DMS79 treated with DMSO at 0.1 percent for 48 hours (cell line): ENCODE results near the gene FAM174C.

Experiments used
- DNase-seq: peaks from one replicate; lab custom pipeline; 2025; lab: John Stamatoyannopoulos, UW

Gene FAM174C

GRCh38 chr19:1321539-1321938, 46.2 kb downstream of the FAM174C start:
- DNase-seq: no peak

DNA sequence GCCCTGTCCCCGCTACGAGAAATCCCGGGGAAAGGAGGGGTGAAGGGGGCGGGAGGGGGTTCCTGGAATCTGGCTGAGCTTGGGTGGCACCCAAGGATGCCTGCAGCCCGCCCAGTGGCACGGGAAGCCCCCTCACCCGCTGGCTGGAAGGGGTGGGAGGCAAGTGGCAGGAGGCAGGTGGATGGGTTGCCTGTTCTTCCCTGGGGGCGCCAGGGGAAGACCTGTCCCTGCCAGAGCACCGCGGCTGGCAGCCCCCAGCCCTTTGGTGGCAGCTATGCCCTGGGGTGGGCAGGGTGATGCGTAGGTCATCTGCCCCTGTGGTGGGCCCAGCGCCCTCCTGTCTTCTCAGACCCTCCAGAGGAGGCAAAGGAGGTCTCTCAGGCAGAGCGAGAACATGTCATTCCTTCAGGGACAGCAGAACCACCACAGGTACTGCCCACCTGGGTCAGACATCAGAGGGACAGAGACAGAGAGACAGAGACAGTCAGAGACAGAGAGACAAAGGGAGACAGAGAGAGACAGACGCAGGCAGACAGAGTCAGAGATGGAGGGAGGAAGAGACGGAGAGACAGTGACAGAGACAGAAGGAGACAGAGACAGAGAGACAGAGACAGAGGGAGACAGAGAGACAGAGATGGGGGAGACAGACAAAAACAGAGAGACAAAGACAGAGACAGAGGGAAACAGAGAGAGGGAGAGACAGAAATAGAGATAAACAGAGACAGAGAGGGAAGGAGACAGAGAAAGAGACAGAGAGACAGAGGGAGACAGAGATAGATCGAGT, 47.1 kb downstream of the FAM174C start:
- no peak for DNase-seq

DNA sequence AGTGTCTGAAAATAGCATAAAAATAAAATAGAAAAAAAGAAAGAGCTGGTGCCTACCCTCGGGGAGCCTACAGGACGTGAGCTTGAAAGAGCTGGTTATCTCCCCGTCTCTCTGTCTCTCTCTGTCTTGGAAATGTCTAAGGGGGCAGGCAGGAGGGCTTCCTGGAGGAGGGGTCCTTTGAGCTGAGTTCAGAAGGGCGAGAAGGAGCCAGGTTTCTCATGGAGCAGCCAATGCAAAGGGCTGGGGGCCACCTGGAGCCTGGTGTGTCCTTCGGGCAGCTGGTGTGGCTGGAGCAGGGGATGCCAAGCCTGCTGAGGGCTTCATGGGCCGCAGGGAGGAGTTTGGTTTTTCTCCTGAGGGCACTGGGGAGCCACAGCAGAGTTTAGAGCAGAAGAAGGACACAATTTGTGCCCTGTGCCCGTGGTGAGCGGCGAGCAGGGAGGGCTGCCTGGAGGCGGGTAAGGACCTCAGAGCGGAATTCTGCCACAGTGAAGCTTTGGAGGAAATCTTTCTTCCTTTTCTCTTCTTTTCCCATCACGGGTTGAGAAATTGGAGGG, 49.0 kb downstream of the FAM174C start:
- no peak for DNase-seq

DNA sequence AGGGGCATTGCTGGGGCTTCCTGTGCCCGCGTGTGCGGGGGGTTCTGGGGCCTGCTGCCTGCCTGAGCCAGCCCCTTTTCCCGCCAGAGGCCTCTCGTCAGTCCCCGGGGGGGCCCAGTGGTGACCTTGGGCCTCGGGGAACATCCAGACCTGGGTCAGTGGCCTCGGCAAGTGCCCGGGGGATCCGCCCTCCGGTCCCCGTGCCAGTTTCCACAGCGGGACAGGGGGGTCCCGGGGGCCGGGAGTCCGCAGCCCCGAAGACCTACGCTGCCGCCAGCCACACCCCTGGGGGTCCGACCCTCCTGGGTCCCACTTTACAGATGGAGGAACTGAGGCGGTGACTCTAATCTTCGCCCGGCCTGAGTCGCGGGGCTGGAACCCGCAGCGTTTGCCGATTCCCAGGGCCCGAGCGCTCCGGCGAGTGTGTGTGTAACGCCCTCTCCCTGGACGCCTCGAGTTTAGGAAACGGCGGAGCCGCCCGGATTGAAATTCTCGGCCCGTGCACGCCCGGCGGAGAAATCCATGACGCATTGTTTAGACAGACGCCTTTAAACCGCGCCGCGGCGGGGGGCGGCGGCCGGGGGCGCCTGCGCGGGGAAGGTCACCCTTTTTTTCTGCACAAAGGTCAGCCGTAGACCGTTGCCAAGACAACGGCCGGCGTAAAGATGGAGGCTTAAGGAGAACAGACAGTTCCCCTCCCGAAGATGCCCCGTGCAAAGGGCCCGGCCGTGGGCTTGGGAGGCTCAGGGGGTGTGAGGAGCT, 49.7 kb downstream of the FAM174C start:
- DNase-seq: peak; percentile 58

DNA sequence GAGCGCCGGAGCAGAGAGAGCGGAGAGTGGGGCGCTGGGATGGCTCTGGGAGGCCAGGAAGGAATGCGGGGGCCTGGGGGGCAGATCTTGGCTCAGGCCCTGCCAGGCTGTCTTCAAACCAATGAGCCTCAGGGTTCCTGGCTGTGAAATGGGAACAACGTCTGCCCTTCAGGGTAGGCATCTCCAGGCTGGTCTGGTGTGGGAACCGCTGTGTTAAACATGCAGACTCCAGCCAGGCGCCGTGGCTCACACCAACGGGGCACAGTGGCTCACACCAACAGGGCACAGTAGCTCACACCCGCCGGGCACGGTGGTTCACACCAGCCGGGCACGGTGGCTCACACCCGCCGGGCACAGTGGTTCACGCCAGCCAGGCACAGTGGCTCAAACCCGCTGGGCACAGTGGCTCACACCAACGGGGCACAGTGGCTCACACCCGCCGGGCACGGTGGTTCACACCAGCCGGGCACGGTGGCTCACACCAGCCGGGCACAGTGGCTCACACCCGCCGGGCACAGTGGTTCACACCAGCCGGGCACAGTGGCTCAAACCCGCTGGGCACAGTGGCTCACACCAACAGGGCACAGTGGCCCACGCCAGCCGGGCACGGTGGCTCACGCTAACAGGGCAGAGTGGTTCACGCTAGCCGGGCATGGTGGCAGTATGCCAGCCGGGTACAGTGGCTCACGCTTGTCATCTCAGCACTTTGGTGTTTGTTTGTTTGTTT, 50.4 kb downstream of the FAM174C start:
- DNase-seq: no peak

GRCh38 chr19:1327125-1327524, 51.8 kb downstream of the FAM174C start:
- DNase-seq: no peak
